SU-DHL-6 (cell line): ENCODE results near the gene FAM131B.

Experiments
- H2AFZ ChIP-seq: fragments of 200-600 bp; sonication (generic); 2 replicates; pipeline ENCODE4 v1.6.1; 2014; ENCODE audit warnings: low read depth, mild to moderate bottlenecking, moderate library complexity, mixed read lengths, antibody characterized with exemption, low read length; ENCODE audit not compliant: severe bottlenecking
- H3F3A ChIP-seq: fragments of 200-600 bp; shearing (Covaris generic); 2 replicates; pipeline ENCODE4 v1.6.0; 2016; ENCODE audit warnings: antibody characterized with exemption, mild to moderate bottlenecking; ENCODE audit not compliant: insufficient read depth
- H3K27ac ChIP-seq: fragments of 200-600 bp; sonication (generic); 2 replicates; pipeline ENCODE4 v1.5.1; 2016; ENCODE audit warnings: low read depth, mild to moderate bottlenecking, low read length, moderate library complexity, mixed read lengths
- H3K27me3 ChIP-seq: fragments of 200-600 bp; sonication (generic), shearing (Covaris generic); 2 replicates; pipeline ENCODE4 v1.6.0; 2014; ENCODE audit warnings: mild to moderate bottlenecking, low read length
- H3K36me3 ChIP-seq: fragments of 200-600 bp; sonication (generic); 2 replicates; pipeline ENCODE4 v1.6.1; 2014; ENCODE audit warnings: mild to moderate bottlenecking, low read length, mixed read lengths
- H3K4me2 ChIP-seq: fragments of 300-600, 200-600 bp; shearing (Covaris generic), sonication (generic); 2 replicates; pipeline ENCODE4 v1.6.0; 2014; ENCODE audit warnings: low read length, low read depth, mild to moderate bottlenecking; ENCODE audit not compliant: poor library complexity, severe bottlenecking
- H3K4me3 ChIP-seq: fragments of 200-600 bp; sonication (generic); 2 replicates; pipeline ENCODE4 v1.5.1; 2014; ENCODE audit warnings: antibody characterized with exemption, low read length, mild to moderate bottlenecking, mixed read lengths; ENCODE audit not compliant: insufficient read depth, poor library complexity, severe bottlenecking
- H3K79me2 ChIP-seq: fragments of 200-600 bp; sonication (generic); 2 replicates; pipeline ENCODE4 v1.6.1; 2014; ENCODE audit warnings: mild to moderate bottlenecking, low read length, moderate library complexity; ENCODE audit not compliant: insufficient read depth
- H3K9ac ChIP-seq: fragments of 200-600 bp; sonication (generic); 2 replicates; pipeline ENCODE4 v1.7.0; 2014; ENCODE audit warnings: mild to moderate bottlenecking, low read length
- H3K9me2 ChIP-seq: fragments of 200-600 bp; sonication (generic); replicated peaks from 2 replicates; pipeline ENCODE4 v1.6.1; 2014; ENCODE audit warnings: low read length; ENCODE audit not compliant: insufficient read depth
- H3K9me3 ChIP-seq: fragments of 200-600 bp; sonication (generic); 2 replicates; pipeline ENCODE4 v1.6.1; 2014; ENCODE audit warnings: low read length, mixed read lengths; ENCODE audit not compliant: insufficient read depth
- H4K20me1 ChIP-seq: fragments of 200-600 bp; sonication (generic); 2 replicates; pipeline ENCODE4 v1.6.1; 2014; ENCODE audit warnings: low read depth, mild to moderate bottlenecking, antibody characterized with exemption, low read length, moderate library complexity, mixed read lengths
- EZH2phosphoT487 ChIP-seq: fragments of 200-600 bp; sonication (generic), shearing (Covaris generic); conservative IDR thresholded peaks from 2 replicates; pipeline ENCODE4 v1.6.1; 2018; ENCODE audit warnings: mild to moderate bottlenecking, antibody characterized with exemption, low read length, moderate library complexity, mixed read lengths
- TF ChIP-seq, protein P1 (sequence below): fragments of 200-600 bp; sonication (generic); IDR thresholded peaks from one replicate; pipeline ENCODE4 v1.5.1; 2017; ENCODE audit warnings: antibody characterized with exemption, mild to moderate bottlenecking, low read length, moderate library complexity; ENCODE audit not compliant: insufficient read depth, poor library complexity, severe bottlenecking

Gene FAM131B

DNA sequence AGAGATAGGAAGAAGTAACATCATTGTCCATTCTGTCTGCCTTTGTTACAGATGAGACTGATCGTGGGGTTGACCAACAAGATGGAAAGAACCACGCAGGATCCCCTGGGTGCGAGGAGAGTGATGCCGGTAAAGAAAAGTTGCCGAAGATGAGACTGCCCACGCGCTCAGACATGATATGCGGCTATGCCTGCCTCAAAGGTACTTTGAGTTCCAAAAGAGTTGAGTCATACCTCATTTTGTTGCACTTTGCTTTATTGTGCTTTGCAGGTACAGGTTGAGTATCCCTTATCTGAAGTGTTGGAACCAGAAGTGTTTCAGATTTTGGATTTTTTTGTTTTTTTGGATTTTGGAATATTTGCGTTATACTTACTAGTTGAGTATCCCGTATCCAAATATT is 58.8 kb downstream of the FAM131B start:
- no peak overlapping the region for H3K4me2 ChIP-seq
- H3K36me3 ChIP-seq, result peaks cover 33% of the 10 kb centered on the region
- no peak for TF ChIP-seq EZH2phosphoT487
- TF ChIP-seq, protein P1, sequence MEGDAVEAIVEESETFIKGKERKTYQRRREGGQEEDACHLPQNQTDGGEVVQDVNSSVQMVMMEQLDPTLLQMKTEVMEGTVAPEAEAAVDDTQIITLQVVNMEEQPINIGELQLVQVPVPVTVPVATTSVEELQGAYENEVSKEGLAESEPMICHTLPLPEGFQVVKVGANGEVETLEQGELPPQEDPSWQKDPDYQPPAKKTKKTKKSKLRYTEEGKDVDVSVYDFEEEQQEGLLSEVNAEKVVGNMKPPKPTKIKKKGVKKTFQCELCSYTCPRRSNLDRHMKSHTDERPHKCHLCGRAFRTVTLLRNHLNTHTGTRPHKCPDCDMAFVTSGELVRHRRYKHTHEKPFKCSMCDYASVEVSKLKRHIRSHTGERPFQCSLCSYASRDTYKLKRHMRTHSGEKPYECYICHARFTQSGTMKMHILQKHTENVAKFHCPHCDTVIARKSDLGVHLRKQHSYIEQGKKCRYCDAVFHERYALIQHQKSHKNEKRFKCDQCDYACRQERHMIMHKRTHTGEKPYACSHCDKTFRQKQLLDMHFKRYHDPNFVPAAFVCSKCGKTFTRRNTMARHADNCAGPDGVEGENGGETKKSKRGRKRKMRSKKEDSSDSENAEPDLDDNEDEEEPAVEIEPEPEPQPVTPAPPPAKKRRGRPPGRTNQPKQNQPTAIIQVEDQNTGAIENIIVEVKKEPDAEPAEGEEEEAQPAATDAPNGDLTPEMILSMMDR, result no peak
- no peak overlapping the region for H2AFZ ChIP-seq
- H3K27me3 ChIP-seq, result no peaks in the 10 kb centered on the region
- no peaks in the 10 kb centered on the region for H3F3A ChIP-seq
- no peaks in the 10 kb centered on the region for H3K9me2 ChIP-seq
- H4K20me1 ChIP-seq, result no peaks in the 10 kb centered on the region
- H3K79me2 ChIP-seq, result no peaks in the 10 kb centered on the region
- H3K4me3 ChIP-seq, result no peak overlapping the region
- H3K27ac ChIP-seq, result no peak overlapping the region
- no peak overlapping the region for H3K9ac ChIP-seq
- no peaks in the 10 kb centered on the region for H3K9me3 ChIP-seq
